ENCODE measurements around the gene ROR1. TPM values are rescaled to one million over a fixed set of nuclear protein-coding genes. Genes with fewer than 3 reads are reported as not detected.

The ROR1 gene
- total and polyA plus RNA-seq, 9 of the 15 experiments (the other 6 are each of a cell fraction or from before 2014, with no cell fraction given), result 0.02 TPM; not detected in 8

DNA sequence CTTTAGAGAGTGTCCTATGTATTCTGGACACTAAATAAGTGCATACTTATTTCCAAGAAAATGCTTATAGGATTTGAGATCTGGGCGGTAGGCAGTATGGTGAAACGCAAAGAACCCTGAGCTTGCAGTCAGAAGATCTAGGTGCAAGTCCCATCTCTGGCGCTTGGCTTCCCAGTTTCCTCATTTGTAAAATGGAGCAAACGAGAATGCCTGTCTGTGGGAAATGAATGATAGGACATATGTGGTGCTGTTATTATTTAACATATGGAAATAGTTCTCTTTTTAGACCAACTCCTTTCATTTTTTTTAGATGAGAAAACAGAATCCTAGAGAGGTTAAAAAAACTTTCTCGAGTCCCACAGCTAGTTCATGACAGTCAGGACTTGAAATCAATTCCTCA, 25.2 kb upstream of the ROR1 start:
- intact Hi-C loops (cut with micrococcal nuclease), result no loop called here
- no peak overlapping the region for H3K4me2 ChIP-seq (ENCODE audit: insufficient read depth, low read length)
- POLR2A ChIA-PET, result no interaction called here
- CTCF ChIA-PET (ENCODE audit: low intra/inter-chr PET ratio), result no interaction called here
- TF ChIP-seq NFE2L1 (tag; IDR thresholded peaks at IDR 0.05; ENCODE audit: borderline replicate concordance, low read depth) (no peak), HCFC1 (IDR thresholded peaks at IDR 0.05; ENCODE audit: low read depth, low read length) (no peak), ZFP36 (IDR thresholded peaks at IDR 0.05; ENCODE audit: low read depth, low read length, partially characterized antibody) (no peak), ILK (tag; IDR thresholded peaks at IDR 0.05; ENCODE audit: borderline replicate concordance, low read depth) (no peak), ZEB2 (IDR thresholded peaks at IDR 0.05) (no peak), RAD51 (IDR thresholded peaks at IDR 0.05; ENCODE audit: borderline replicate concordance, low read depth) (no peak), JUN (IDR thresholded peaks at IDR 0.05; ENCODE audit: borderline replicate concordance, low read depth, low read length) (no peak), JUN (CRISPR knock-in tag; IDR thresholded peaks at IDR 0.05; ENCODE audit: borderline replicate concordance) (no peak), ZNF140 (CRISPR knock-in tag; IDR thresholded peaks at IDR 0.05) (no peak), CBFB (CRISPR knock-in tag; IDR thresholded peaks at IDR 0.05) (no peak), ZNF239 (CRISPR knock-in tag; IDR thresholded peaks at IDR 0.05) (no peak), ZBTB1 (CRISPR knock-in tag; IDR thresholded peaks at IDR 0.05; ENCODE audit: borderline replicate concordance, low read depth) (no peak), ETV1 (tag; conservative IDR thresholded peaks at IDR 0.05; ENCODE audit: low read depth) (no peak), ZNF274 (IDR thresholded peaks at IDR 0.05; ENCODE audit: borderline replicate concordance, low read depth, low read length) (no peak), HDAC3 (IDR thresholded peaks at IDR 0.05; ENCODE audit: borderline replicate concordance, partially characterized antibody) (no peak), STAT6 (CRISPR knock-in tag; IDR thresholded peaks at IDR 0.05) (no peak), IFI16 (CRISPR knock-in tag; IDR thresholded peaks at IDR 0.05) (no peak), KLF6 (CRISPR knock-in tag; IDR thresholded peaks at IDR 0.05; ENCODE audit: borderline replicate concordance) (no peak)
- TF ChIP-seq, protein P1, sequence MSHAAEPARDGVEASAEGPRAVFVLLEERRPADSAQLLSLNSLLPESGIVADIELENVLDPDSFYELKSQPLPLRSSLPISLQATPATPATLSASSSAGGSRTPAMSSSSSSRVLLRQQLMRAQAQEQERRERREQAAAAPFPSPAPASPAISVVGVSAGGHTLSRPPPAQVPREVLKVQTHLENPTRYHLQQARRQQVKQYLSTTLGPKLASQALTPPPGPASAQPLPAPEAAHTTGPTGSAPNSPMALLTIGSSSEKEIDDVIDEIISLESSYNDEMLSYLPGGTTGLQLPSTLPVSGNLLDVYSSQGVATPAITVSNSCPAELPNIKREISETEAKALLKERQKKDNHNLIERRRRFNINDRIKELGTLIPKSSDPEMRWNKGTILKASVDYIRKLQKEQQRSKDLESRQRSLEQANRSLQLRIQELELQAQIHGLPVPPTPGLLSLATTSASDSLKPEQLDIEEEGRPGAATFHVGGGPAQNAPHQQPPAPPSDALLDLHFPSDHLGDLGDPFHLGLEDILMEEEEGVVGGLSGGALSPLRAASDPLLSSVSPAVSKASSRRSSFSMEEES (CRISPR knock-in tag; IDR thresholded peaks at IDR 0.05), result no peak
- peaks cover 3 to 14% of the 10 kb centered on the region in 2 experiments; a peak in 3 of 5 replicates for H3K27me3 ChIP-seq (ENCODE audit: control insufficient read depth in 2 of 2, insufficient read depth in 2 of 2, low read length in 2 of 2)
- no peaks in the 10 kb centered on the region for H3K36me3 ChIP-seq (ENCODE audit: control insufficient read depth, insufficient read depth, low read length)
- no peaks in the 10 kb centered on the region for H3K79me2 ChIP-seq (ENCODE audit: control insufficient read depth, insufficient read depth, low read length)
- ATAC-seq (no peak), FAIRE-seq (no peak), DNase-seq (ENCODE audit: extremely low read depth in 1 of 4, low spot score in 3 of 4) (no peak)
- no peak overlapping the region for H2AFZ ChIP-seq (ENCODE audit: low read depth, low read length)
- no peak overlapping the region for H3K4me3 ChIP-seq
- H3K27ac ChIP-seq (ENCODE audit: extremely low read depth, low read depth, low read length), result no peak overlapping the region
- BruUV-seq (replicated peaks), result no TSS peak
- H3K9me1 ChIP-seq (ENCODE audit: control insufficient read depth, insufficient read depth, low read length), result no peaks in the 10 kb centered on the region
- H3K9me3 ChIP-seq (replicated peaks; ENCODE audit: control insufficient read depth, insufficient read depth, low read depth, low read length), result no peaks in the 10 kb centered on the region
- no peaks in the 10 kb centered on the region for H3K4me1 ChIP-seq (replicated peaks in 1 of 2; ENCODE audit: control insufficient read depth in 2 of 2, insufficient read depth in 2 of 2, low read length in 2 of 2)
- H3K9ac ChIP-seq (ENCODE audit: insufficient read depth in 1 of 2, low read depth in 2 of 2, low read length in 2 of 2), result no peak overlapping the region
- WGBS (ENCODE audit: insufficient coverage, low coverage, missing lambda C conversion rate), result 1% methylated on average over 5 of the region's 5 CpGs
- in situ Hi-C loops (cut with MboI), result no loop called here
- no peaks in the 10 kb centered on the region for H4K20me1 ChIP-seq (replicated peaks; ENCODE audit: control insufficient read depth, insufficient read depth, low read length)
